Measurements from ENCODE around the gene MINDY4B. TPM values are rescaled to one million over a fixed set of nuclear protein-coding genes. Genes with fewer than 3 reads are reported as not detected.
"Not testable (repeated sequence)": the region's sequence is repeated elsewhere in the genome, so short reads cannot be mapped to it uniquely, and the experiment has no call there.

MINDY4B gene
- total RNA-seq, 1 experiment from 2014 or later: not detected

- Mint-ChIP-seq H3K9me3 (ENCODE audit: unreplicated experiment) (no peaks in the 10 kb centered on the region), H3K36me3 (ENCODE audit: insufficient read depth, unreplicated experiment) (peaks cover 6% of the 10 kb centered on the region), H3K27me3 (ENCODE audit: insufficient read depth, unreplicated experiment) (no peaks in the 10 kb centered on the region), H3K4me1 (ENCODE audit: insufficient read depth, unreplicated experiment) (peaks cover 6% of the 10 kb centered on the region), H3K4me3 (ENCODE audit: unreplicated experiment) (no peak overlapping the region), H3K27ac (ENCODE audit: low read depth, unreplicated experiment) (no peak overlapping the region)
- BruUV-seq (replicated peaks): no TSS peak
- CTCF ChIA-PET: interaction anchor here (0.7 to 4.2 kb wide), 4 partner anchors 74 to 278 kb away, joined by 3 to 55 read pairs (median 6); partner anchors contain the start of gene SIAH2
- intact Hi-C loops (cut with micrococcal nuclease): no loop called here
- POLR2A ChIA-PET: interaction anchor here (0.6 to 0.7 kb wide), 2 partner anchors 10 to 141 kb away, joined by 3 to 4 read pairs; no protein-coding TSS in a partner anchor
- TF ChIP-seq CTCF (IDR thresholded peaks at IDR 0.05; ENCODE audit: unreplicated experiment): no peak
- DNase-seq (ENCODE audit: unreplicated experiment): no peak
Observed at GRCh38 chr3:150861851-150862250, 43.4 kb downstream of the MINDY4B start.

- H3K4me3 Mint-ChIP-seq (ENCODE audit: unreplicated experiment); BruUV-seq (replicated peaks); H3K4me1 Mint-ChIP-seq (ENCODE audit: insufficient read depth, unreplicated experiment); H3K9me3 Mint-ChIP-seq (ENCODE audit: unreplicated experiment); H3K27ac Mint-ChIP-seq (ENCODE audit: low read depth, unreplicated experiment); CTCF ChIA-PET; intact Hi-C loops (cut with micrococcal nuclease); H3K27me3 Mint-ChIP-seq (ENCODE audit: insufficient read depth, unreplicated experiment); DNase-seq (ENCODE audit: unreplicated experiment); H3K36me3 Mint-ChIP-seq (ENCODE audit: insufficient read depth, unreplicated experiment); POLR2A ChIA-PET: not testable (repeated sequence)
Observed at GRCh38 chr3:150857936-150858335, 47.3 kb downstream of the MINDY4B start.

- H3K27ac Mint-ChIP-seq (ENCODE audit: low read depth, unreplicated experiment): no peak overlapping the region
- ChIA-PET CTCF (no interaction called here), POLR2A (interaction anchor here (0.7 kb wide), 1 partner anchor 247 kb away, joined by 3 read pairs; the partner anchor contains the start of gene SELENOT)
- H3K36me3 Mint-ChIP-seq (ENCODE audit: insufficient read depth, unreplicated experiment): no peaks in the 10 kb centered on the region
- H3K4me1 Mint-ChIP-seq (ENCODE audit: insufficient read depth, unreplicated experiment): no peaks in the 10 kb centered on the region
- intact Hi-C loops (cut with micrococcal nuclease): no loop called here
- no peak for DNase-seq (ENCODE audit: unreplicated experiment)
- H3K4me3 Mint-ChIP-seq (ENCODE audit: unreplicated experiment): no peak overlapping the region
- H3K27me3 Mint-ChIP-seq (ENCODE audit: insufficient read depth, unreplicated experiment): no peaks in the 10 kb centered on the region
- BruUV-seq (replicated peaks): no TSS peak
- no peak for TF ChIP-seq CTCF (IDR thresholded peaks at IDR 0.05; ENCODE audit: unreplicated experiment)
- peaks cover 9% of the 10 kb centered on the region for H3K9me3 Mint-ChIP-seq (ENCODE audit: unreplicated experiment)
Observed at GRCh38 chr3:150850191-150850590, 55.0 kb downstream of the MINDY4B start.

GRCh38 chr3:150848864-150849263 is 56.4 kb downstream of the MINDY4B start:
- intact Hi-C loops (cut with micrococcal nuclease): no loop called here

More at GRCh38 chr3:150848864-150849263, 56.4 kb downstream of the MINDY4B start:
- H3K27ac Mint-ChIP-seq (ENCODE audit: low read depth, unreplicated experiment): no peak overlapping the region
- ChIA-PET POLR2A (no interaction called here), CTCF (interaction anchor here (2.2 kb wide), 1 partner anchor 16 kb away, joined by 6 read pairs; no protein-coding TSS in a partner anchor)
- H3K27me3 Mint-ChIP-seq (ENCODE audit: insufficient read depth, unreplicated experiment): no peaks in the 10 kb centered on the region
- H3K36me3 Mint-ChIP-seq (ENCODE audit: insufficient read depth, unreplicated experiment): no peaks in the 10 kb centered on the region
- peaks cover 6% of the 10 kb centered on the region for H3K4me1 Mint-ChIP-seq (ENCODE audit: insufficient read depth, unreplicated experiment)
- peaks cover 9% of the 10 kb centered on the region for H3K9me3 Mint-ChIP-seq (ENCODE audit: unreplicated experiment)
- DNase-seq (ENCODE audit: unreplicated experiment): no peak
- no peak overlapping the region for H3K4me3 Mint-ChIP-seq (ENCODE audit: unreplicated experiment)
- no TSS peak for BruUV-seq (replicated peaks)
- no peak for TF ChIP-seq CTCF (IDR thresholded peaks at IDR 0.05; ENCODE audit: unreplicated experiment)
